ENCODE measurements around the gene LTC4S. TPM values are rescaled to one million over a fixed set of nuclear protein-coding genes. Genes with fewer than 3 reads are reported as not detected.

The LTC4S gene
- total and polyA plus RNA-seq, 9 of the 15 experiments (the other 6 are each of a cell fraction or from before 2014, with no cell fraction given) = 0.17 to 0.77 (median 0.75) TPM; not detected in 6

GRCh38 chr5:179819296-179820126, 25.7 kb downstream of the LTC4S start (continued):
- TF ChIP-seq NONO (IDR thresholded peaks at IDR 0.05; ENCODE audit: low read depth in 2 of 2, low read length in 1 of 2) (no peak; a peak in 1 of 4 replicates), EWSR1 (IDR thresholded peaks at IDR 0.05; ENCODE audit: borderline replicate concordance, low read depth, partially characterized antibody) (no peak), USF1 (CRISPR knock-in tag; IDR thresholded peaks at IDR 0.05) (peak; percentile 71), GATAD2B (IDR thresholded peaks at IDR 0.05; ENCODE audit: borderline replicate concordance) (no peak), ZNF224 (CRISPR knock-in tag; IDR thresholded peaks at IDR 0.05) (no peak), SIN3A (IDR thresholded peaks at IDR 0.05; ENCODE audit: borderline replicate concordance in 2 of 2, control insufficient read depth in 1 of 2, low read depth in 2 of 2, low read length in 2 of 2) (no peak), RBM14 (IDR thresholded peaks at IDR 0.05; ENCODE audit: borderline replicate concordance, insufficient read depth, low read depth, low read length) (no peak), HDGF (IDR thresholded peaks at IDR 0.05) (no peak), PTBP1 (IDR thresholded peaks at IDR 0.05; ENCODE audit: low read depth, low read length) (no peak), BRCA1 (IDR thresholded peaks at IDR 0.05) (no peak), BRCA1 (CRISPR knock-in tag; IDR thresholded peaks at IDR 0.05) (no peak; the same call in 1 of the 2 replicates), HNRNPLL (IDR thresholded peaks at IDR 0.05; ENCODE audit: low read depth, low read length, poor library complexity, severe bottlenecking) (no peak), PKNOX1 (IDR thresholded peaks at IDR 0.05) (no peak), ARID3B (CRISPR knock-in tag; IDR thresholded peaks at IDR 0.05; ENCODE audit: borderline replicate concordance) (peak; percentile 96), ZNF740 (CRISPR knock-in tag; IDR thresholded peaks at IDR 0.05) (no peak; the same call in 1 of the 2 replicates), ZNF740 (tag; IDR thresholded peaks at IDR 0.05) (peak; percentile 81 to 89), POLR2AphosphoS2 (IDR thresholded peaks at IDR 0.05; ENCODE audit: low read length) (no peak), ZNF311 (CRISPR knock-in tag; IDR thresholded peaks at IDR 0.05) (peak; percentile 88), TEAD1 (CRISPR knock-in tag; IDR thresholded peaks at IDR 0.05) (peak in 1 of 2 experiments; percentile 94; a peak in 2 of 4 replicates), RBM17 (IDR thresholded peaks at IDR 0.05; ENCODE audit: borderline replicate concordance, low read depth, low read length) (no peak), ZKSCAN8 (CRISPR knock-in tag; IDR thresholded peaks at IDR 0.05) (peak; percentile 92)

All from K562 (cell line).